Adrenal gland (tissue), 5 donors: ENCODE results near the gene RBBP5.

Experiments used
- CTCF ChIP-seq, 6 experiments: fragments of 450-650 bp in 4 of 6; fragments of 200-600 bp in 2 of 6; sonication (generic) in 1 of 6; IDR thresholded peaks; 1 replicate in 5 of 6; 2 replicates in 1 of 6; pipeline versions ENCODE4 v1.5.1 to v1.8.0; 2016 to 2021; ENCODE audit warnings: antibody characterized with exemption in 6 of 6, mild to moderate bottlenecking in 2 of 6, moderate library complexity in 1 of 6
- POLR2A ChIP-seq, 2 donors: fragments of 450-650 bp; IDR thresholded peaks; one replicate each; pipeline ENCODE4 v1.6.1; 2017; ENCODE audit warnings: antibody characterized with exemption in 2 of 2, mild to moderate bottlenecking in 2 of 2, moderate library complexity in 1 of 2
- donor health status: DM: no; HTN: no; CAD: no.

GRCh38 chr1:205041001-205041715, 80.6 kb downstream of the RBBP5 start:
- TF ChIP-seq CTCF (IDR thresholded peaks at IDR 0.05), result no peak
- no peak for TF ChIP-seq POLR2A (IDR thresholded peaks at IDR 0.05)
